Esophagus (tissue), 2 donors: Measurements from ENCODE around the gene NAPEPLD. TPM values are rescaled to one million over a fixed set of nuclear protein-coding genes. Genes with fewer than 3 reads are reported as not detected.
"Not testable (repeated sequence)": the region's sequence is repeated elsewhere in the genome, so short reads cannot be mapped to it uniquely, and the experiment has no call there.

Source experiments
- H3K27ac ChIP-seq, 2 donors: one replicate each; pipeline ENCODE4 v1.5.1; 2013; ENCODE audit warnings: low read depth in 2 of 2, mild to moderate bottlenecking in 2 of 2, inconsistent platforms in 1 of 2, low read length in 1 of 2, moderate library complexity in 1 of 2
- H3K27me3 ChIP-seq, 2 donors: one replicate each; pipeline ENCODE4 v1.6.1; 2013; ENCODE audit warnings: low read length in 2 of 2, control low read depth in 1 of 2, mild to moderate bottlenecking in 1 of 2; ENCODE audit not compliant: insufficient read depth in 2 of 2, control insufficient read depth in 1 of 2
- H3K36me3 ChIP-seq, 2 donors: one replicate each; pipeline ENCODE4 v1.6.1; 2013; ENCODE audit warnings: low read length in 1 of 2; ENCODE audit not compliant: control insufficient read depth in 2 of 2, insufficient read depth in 2 of 2
- H3K4me1 ChIP-seq, 2 donors: one replicate each; pipeline ENCODE4 v1.6.1; 2013; ENCODE audit warnings: low read length in 1 of 2; ENCODE audit not compliant: control insufficient read depth in 2 of 2, insufficient read depth in 2 of 2
- H3K4me3 ChIP-seq, 2 donors: one replicate each; pipeline ENCODE4 v1.5.1; 2013; ENCODE audit warnings: low read length in 2 of 2, mild to moderate bottlenecking in 2 of 2, low read depth in 1 of 2, moderate library complexity in 1 of 2
- H3K9me3 ChIP-seq, 2 donors: one replicate each; pipeline ENCODE4 v1.6.1; 2013; ENCODE audit warnings: mild to moderate bottlenecking in 2 of 2, low read depth in 1 of 2, low read length in 1 of 2, moderate library complexity in 1 of 2; ENCODE audit not compliant: control insufficient read depth in 2 of 2, insufficient read depth in 1 of 2
- WGBS, 2 donors: extraction: QIAGEN DNeasy Blood & Tissue Kit; methylation state at CpG; one replicate each; pipeline ENCODE4 v1.1.7; 2013; 5-methylcytosine and 5-hydroxymethylcytosine counted together
- polyA plus RNA-seq, 2 donors: library from polyadenylated mRNA; stranded (reverse); fragments of 200-250 nt; gene quantifications; one replicate each; pipeline ENCODE4 v1.2.3, GENCODE V29; 2013
- donor health status: healthy with polysubstance abuse.
- donor health status: Bipolar disorder and iron deficiency.

The NAPEPLD gene
- polyA plus RNA-seq, 2 donors = 1.1 to 1.7 TPM

GRCh38 chr7:103094102-103094501 is 54.8 kb downstream of the NAPEPLD start:
- H3K36me3 ChIP-seq = peaks cover 0 to 5% of the 10 kb centered on the region in 2 donors
- no peak overlapping the region for H3K4me3 ChIP-seq
- 43 to 49% methylated on average over 3 of the region's 3 CpGs for WGBS, 2 donors
- no peaks in the 10 kb centered on the region for H3K27me3 ChIP-seq
- no peaks in the 10 kb centered on the region for H3K4me1 ChIP-seq
- no peak overlapping the region for H3K27ac ChIP-seq
- H3K9me3 ChIP-seq = no peaks in the 10 kb centered on the region

DNA sequence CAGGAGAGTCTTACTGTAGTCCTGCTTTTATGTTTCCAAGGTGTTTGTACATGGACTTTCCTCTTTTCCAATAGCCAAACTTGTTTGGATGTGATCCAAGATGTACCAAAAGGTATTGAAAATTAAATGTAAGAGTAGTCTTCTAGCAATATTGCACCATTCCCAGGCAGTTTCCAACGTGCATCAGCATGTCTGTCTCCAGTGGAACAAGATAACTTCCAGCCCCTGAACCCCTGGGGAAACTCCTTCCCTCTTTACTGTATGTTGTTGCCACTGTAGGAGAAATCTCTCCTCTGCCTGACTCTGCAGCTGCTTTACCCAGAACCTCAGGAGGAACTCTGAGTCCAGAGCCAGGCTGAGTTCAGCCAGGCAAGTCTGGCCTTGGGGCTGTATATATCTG is 55.5 kb downstream of the NAPEPLD start:
- no peak overlapping the region for H3K27ac ChIP-seq
- 36 to 42% methylated on average over 1 of the region's 1 CpG for WGBS, 2 donors
- no peaks in the 10 kb centered on the region for H3K9me3 ChIP-seq
- H3K27me3 ChIP-seq = no peaks in the 10 kb centered on the region
- peaks cover 0 to 5% of the 10 kb centered on the region in 2 donors for H3K36me3 ChIP-seq
- H3K4me3 ChIP-seq = no peak overlapping the region
- no peaks in the 10 kb centered on the region for H3K4me1 ChIP-seq

- 64 to 92% methylated on average over 3 to 4 of the region's 4 CpGs for WGBS, 2 donors
- H3K4me1 ChIP-seq, H3K4me3 ChIP-seq, H3K27ac ChIP-seq, H3K27me3 ChIP-seq, H3K9me3 ChIP-seq, H3K36me3 ChIP-seq: not testable (repeated sequence)
Observed at GRCh38 chr7:103092321-103092720, 56.6 kb downstream of the NAPEPLD start.

DNA sequence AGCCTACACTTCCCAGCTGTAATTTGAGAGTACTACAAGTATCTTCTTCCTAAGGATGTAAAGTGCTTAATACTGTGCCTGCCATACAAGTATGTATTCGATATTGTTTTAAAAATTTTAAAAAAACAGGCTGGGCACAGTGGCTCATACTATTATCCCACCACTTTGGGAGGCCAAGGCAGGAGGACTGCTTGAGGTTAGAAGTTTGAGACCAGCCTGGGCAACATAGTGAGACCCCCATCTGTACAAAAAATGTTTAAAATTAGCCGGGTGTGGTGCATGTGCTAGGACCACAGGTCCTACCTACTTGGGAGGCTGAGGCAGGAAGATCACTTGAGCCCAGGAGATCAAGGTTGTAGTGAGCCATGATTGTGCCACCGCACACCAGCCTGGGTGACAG is 65.7 kb downstream of the NAPEPLD start:
- H3K4me1 ChIP-seq = no peaks in the 10 kb centered on the region
- H3K27me3 ChIP-seq = no peaks in the 10 kb centered on the region
- WGBS, 2 donors = 88 to 97% methylated on average over 3 of the region's 3 CpGs
- no peaks in the 10 kb centered on the region for H3K9me3 ChIP-seq
- H3K27ac ChIP-seq = no peak overlapping the region
- H3K36me3 ChIP-seq = no peaks in the 10 kb centered on the region
- no peak overlapping the region for H3K4me3 ChIP-seq

- 96% methylated on average over 1 of the region's 1 CpG for WGBS, 2 donors
- Histone ChIP-seq H3K27ac (no peak overlapping the region), H3K4me3 (no peak overlapping the region), H3K36me3 (no peaks in the 10 kb centered on the region), H3K27me3 (no peaks in the 10 kb centered on the region), H3K4me1 (no peaks in the 10 kb centered on the region), H3K9me3 (no peaks in the 10 kb centered on the region)
Observed at GRCh38 chr7:103082497-103082896, 66.4 kb downstream of the NAPEPLD start.

- Histone ChIP-seq H3K27me3 (no peaks in the 10 kb centered on the region), H3K36me3 (no peaks in the 10 kb centered on the region), H3K27ac (no peak overlapping the region), H3K4me1 (no peaks in the 10 kb centered on the region), H3K4me3 (no peak overlapping the region), H3K9me3 (no peaks in the 10 kb centered on the region)
- 95 to 98% methylated on average over 2 of the region's 2 CpGs for whole genome bisulfite sequencing, 2 donors
Observed at GRCh38 chr7:103080923-103081322, 68.0 kb downstream of the NAPEPLD start.

DNA sequence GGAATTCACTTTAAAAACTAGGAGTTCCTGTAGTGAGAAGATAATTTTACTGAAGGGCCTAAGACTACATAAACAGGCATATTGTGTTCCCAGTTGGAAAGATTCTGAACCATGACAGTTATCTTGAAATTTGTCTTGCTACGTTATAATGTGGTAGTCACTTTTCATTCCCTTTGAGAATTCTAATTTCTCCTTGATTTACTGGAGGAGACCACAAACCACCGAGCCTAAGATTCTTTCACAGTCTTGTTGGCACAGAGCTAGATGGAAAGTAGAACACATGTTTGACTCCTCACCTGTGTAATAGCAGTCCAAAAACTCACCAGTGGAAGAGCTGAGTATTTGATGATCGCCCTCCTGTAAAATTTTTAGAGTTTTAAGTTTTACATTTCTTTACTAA is 69.1 kb downstream of the NAPEPLD start:
- Histone ChIP-seq H3K36me3 (no peaks in the 10 kb centered on the region), H3K4me3 (no peak overlapping the region)
- 84 to 92% methylated on average over 3 of the region's 3 CpGs for WGBS, 2 donors

GRCh38 chr7:103078226-103078625 is 70.7 kb downstream of the NAPEPLD start:
- not testable (repeated sequence) for H3K27me3 ChIP-seq, H3K9me3 ChIP-seq, H3K27ac ChIP-seq, H3K4me1 ChIP-seq, H3K36me3 ChIP-seq, H3K4me3 ChIP-seq
- WGBS, 2 donors = 76 to 81% methylated on average over 6 of the region's 6 CpGs

More for the DNA sequence above, 69.1 kb downstream of the NAPEPLD start:
- H3K9me3 ChIP-seq = no peaks in the 10 kb centered on the region
- H3K4me1 ChIP-seq = no peaks in the 10 kb centered on the region
- no peaks in the 10 kb centered on the region for H3K27me3 ChIP-seq
- no peak overlapping the region for H3K27ac ChIP-seq

GRCh38 chr7:103077318-103077717 is 71.6 kb downstream of the NAPEPLD start:
- Histone ChIP-seq H3K9me3 (no peaks in the 10 kb centered on the region), H3K36me3 (no peaks in the 10 kb centered on the region), H3K27ac (no peak overlapping the region), H3K4me1 (no peaks in the 10 kb centered on the region), H3K4me3 (no peak overlapping the region), H3K27me3 (no peaks in the 10 kb centered on the region)
- WGBS, 2 donors = 98 to 100% methylated on average over 3 of the region's 3 CpGs

- 92% methylated on average over 7 of the region's 7 CpGs for WGBS, 2 donors
- H3K9me3 ChIP-seq = no peaks in the 10 kb centered on the region
- no peak overlapping the region for H3K4me3 ChIP-seq
- H3K36me3 ChIP-seq = no peaks in the 10 kb centered on the region
- H3K27me3 ChIP-seq = no peaks in the 10 kb centered on the region
- H3K4me1 ChIP-seq = no peaks in the 10 kb centered on the region
- no peak overlapping the region for H3K27ac ChIP-seq
Observed at GRCh38 chr7:103076764-103077163, 72.1 kb downstream of the NAPEPLD start.
